NCI-H146 treated with DMSO at 0.1 percent for 48 hours (cell line): ENCODE results near the gene SMARCA2.

Experiments
- DNase-seq: peaks from one replicate; lab custom pipeline; 2025; ENCODE audit not compliant: unreplicated experiment; lab: John Stamatoyannopoulos, UW

SMARCA2 gene

DNA sequence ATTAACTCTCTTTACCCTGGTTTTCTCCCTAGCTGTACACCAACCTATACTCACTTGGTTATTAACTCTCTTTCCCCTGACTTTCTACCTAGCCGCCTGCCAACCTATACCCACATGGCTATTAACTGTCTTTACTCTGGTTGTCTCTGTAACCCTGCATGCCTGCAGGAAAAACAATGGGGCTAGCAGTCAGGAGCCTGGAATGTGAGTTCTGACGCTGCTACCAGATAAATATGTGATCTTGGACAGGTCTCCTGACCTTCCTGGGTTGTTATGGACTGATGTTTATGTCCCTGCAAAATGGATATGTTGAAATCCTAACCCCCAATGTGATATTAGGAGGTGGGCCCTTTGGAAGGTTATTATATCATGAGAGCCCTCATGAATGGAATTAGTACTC lies 119.2 kb downstream of the SMARCA2 start:
- DNase-seq = no peak

DNA sequence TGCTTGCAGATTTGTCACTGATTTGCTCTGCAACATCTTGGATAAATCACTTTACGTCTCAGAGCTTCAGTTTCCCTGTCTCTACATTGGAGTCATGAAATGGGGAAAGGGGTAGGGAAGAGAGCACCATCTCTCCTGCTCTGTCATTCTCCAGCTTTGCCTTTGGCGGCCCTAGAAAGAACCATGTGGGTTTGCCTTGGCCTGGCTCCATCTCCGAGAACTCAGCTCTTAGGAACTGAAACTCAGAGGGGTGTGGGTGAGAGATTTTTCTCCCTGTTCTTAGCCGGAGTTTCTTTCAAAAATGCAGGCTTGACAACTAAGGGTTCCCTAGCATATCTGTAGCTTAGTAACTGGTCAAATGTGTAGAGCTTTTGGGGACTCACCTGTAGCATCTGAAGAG lies 123.5 kb downstream of the SMARCA2 start:
- no peak for DNase-seq

DNA sequence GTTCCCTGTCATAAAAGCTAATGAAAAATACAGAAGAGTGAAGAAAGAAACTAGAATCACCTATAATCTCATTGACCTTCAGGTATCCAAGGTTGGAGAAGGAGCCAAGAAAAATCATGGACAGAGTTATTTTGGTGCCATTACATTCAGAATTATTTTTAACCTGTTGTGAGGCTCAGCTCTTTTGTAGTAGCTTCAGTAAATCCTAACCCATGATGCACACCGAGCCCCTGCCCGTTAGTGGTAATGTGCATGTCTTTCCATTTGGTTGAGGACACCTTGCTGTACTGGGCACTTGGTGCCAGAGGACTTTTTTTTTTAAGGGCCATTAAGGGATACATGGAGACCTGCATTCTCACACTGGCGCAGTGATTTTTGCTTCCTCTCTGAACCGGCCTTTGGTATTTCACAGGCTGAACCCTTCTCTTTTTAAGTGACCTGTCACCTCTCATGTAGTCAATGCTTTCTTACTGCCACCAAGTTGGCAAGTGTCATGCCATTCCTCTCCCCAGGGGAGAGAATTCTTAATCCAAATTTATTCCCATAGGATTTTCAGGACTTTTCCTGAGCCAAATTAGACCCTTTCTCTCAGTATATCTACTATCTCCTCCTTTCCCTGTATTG lies 125.6 kb downstream of the SMARCA2 start:
- DNase-seq = no peak

- DNase-seq = no peak
These were observed 127.1 kb downstream of the SMARCA2 start for GRCh38 chr9:2142212-2142611.

DNA sequence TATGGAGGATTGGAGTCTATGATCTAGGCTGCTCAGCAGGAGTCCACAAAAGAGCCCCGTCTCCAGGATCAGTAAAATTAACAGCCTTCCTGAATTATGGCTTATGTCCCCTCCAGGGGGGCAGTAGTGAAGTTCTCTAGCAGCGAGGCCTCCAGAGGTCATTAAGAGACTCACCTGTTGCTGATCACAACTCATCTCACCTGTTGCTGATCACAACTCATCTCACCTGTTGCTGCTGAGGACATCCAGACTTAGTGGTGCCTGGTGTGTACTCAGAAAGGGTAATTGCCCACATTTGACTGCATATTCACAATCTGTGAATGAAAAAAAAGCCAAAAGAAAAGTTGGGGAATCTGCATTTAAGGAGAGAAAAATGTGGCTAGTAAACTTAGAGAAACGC lies 129.5 kb downstream of the SMARCA2 start:
- DNase-seq = peak; percentile 14

DNA sequence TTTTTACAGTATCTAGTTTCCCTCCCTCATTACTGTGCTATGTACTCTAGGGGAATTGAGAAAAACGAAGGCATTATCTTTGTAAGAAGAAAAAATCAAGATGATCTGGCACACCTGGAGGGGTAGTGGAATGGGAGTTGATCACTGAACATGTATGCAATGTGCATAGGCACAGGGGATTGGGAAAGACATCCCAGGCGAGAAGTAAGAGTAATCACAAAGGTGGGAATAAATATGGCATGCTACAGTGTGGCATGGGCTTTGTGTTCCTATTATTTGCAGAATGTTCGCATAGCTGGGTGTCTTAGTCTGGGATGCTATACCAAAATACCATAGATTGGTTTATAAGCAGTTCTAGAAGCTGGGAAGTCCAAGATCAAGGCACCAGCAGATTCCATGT lies 130.6 kb downstream of the SMARCA2 start:
- DNase-seq = no peak

GRCh38 chr9:2146700-2147099 lies 131.6 kb downstream of the SMARCA2 start:
- peak; percentile 27 for DNase-seq

DNA sequence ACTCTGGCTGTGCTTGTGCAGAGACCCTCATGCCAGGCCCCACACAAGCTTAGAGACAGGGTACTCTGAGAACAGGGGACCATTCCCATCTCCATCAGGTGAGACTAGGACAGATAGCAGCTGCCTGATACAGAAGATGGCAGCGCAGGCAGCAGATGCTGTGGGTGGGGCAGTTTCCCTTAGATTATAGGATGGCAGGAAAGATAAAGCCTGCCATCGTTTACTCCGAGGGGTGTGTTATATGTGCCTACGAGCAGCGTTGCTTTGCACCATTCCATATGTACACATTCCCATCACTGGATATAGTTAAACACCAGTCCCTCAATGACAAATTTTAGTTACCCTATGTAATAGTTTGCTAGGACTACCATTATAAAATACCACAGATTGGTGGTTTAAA lies 135.2 kb downstream of the SMARCA2 start:
- DNase-seq = no peak

- no peak for DNase-seq
These were observed 136.0 kb downstream of the SMARCA2 start for GRCh38 chr9:2151171-2151570.

- DNase-seq = no peak
These were observed 138.0 kb downstream of the SMARCA2 start for GRCh38 chr9:2152966-2153629.

DNA sequence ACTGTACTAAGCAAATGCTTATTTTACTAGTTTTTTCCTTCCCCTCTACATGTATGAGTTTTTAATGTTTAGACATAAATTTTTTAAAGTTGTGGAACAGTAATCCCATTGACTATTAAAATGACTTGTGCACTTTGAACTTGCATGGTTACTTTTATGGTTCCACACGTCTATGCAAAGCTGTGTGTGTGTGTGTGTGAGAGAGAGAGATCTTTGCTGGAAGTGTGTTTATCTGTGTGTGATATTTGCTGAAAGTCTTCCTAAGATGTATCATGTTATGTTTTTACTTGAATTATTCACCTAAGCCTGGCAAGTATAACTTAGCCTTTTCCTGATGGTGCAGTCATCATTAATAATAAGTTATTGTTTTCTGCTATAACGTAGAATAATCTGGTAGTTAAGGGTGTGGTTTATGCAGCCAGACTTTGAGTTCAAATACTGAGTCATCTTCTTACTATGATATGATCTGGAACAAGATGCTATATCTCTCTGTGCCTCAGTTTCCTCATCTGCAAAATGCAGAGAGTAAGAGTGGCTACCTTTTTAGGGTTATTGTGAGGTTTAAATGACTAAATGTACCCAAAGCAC lies 138.6 kb downstream of the SMARCA2 start:
- no peak for DNase-seq

- DNase-seq = no peak
These were observed 139.6 kb downstream of the SMARCA2 start for GRCh38 chr9:2154731-2155130.

GRCh38 chr9:2155966-2156365 lies 140.8 kb downstream of the SMARCA2 start:
- no peak for DNase-seq

DNA sequence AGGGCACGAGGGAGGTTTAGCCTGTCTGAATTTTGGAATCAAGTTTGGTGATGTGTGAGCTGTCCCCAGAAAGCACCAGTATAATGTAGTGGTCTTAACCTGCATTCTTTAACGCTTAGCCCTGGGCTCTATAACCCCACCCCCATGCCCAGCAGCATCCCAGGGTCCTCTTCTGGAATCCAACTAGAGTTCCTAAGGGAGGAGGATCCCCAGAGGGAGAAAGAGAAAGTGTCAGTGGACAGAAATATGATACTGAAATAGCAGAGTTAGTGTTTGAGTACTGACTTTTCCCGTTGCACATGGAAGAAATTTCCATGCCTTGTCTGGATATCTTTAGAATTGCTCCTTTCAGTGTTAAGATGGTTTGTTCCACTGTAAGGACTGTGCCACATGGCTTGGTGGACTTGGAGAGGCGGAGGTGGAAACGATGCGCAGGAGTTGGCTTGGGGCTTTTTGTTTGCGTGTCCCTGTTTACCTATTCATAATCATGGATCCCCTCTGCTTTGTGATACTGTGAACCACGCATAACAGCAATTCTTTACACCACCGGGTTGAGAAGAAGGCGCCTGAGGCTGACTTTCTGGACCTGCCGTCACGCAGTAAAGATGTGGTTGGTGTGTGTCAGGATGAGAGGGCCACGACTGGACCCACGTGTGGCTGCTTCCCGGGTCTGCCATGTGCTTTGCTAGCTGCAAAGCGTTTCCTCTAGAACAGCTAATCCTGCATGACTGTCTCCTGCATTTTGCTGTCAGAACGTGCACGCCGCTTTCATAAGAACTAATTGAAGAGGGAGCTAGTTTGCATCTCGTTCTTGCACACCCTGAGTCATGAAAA lies 142.3 kb downstream of the SMARCA2 start:
- peak; percentile 73 for DNase-seq

DNA sequence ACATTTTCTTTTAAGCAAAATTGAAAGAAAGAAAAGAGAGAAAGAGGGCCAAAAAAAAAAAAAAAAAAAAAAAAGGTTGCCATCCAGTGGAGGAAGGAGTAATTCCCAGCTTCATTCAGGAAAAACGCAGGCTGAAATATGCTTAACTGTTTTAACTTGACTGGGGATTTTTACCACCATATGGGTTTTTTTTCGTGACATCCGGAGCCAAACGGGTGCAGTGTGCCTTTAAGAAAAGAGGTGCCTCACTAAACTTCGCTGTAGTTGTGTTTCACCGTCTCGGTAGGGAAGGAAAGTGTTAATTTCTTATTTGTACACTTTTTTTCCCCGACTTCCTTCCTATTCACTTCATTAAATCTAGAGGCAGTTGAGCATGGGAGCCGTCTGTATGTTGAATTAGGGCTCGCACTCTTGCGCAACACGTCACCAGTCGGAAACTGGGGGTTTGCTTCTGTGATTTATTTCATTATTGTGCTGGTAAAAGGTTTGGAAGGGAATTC lies 143.0 kb downstream of the SMARCA2 start:
- DNase-seq = peak; percentile 73

- no peak for DNase-seq
These were observed 143.8 kb downstream of the SMARCA2 start for GRCh38 chr9:2158766-2159430.

GRCh38 chr9:2159521-2160454 lies 144.6 kb downstream of the SMARCA2 start:
- DNase-seq = peak; percentile 71

DNA sequence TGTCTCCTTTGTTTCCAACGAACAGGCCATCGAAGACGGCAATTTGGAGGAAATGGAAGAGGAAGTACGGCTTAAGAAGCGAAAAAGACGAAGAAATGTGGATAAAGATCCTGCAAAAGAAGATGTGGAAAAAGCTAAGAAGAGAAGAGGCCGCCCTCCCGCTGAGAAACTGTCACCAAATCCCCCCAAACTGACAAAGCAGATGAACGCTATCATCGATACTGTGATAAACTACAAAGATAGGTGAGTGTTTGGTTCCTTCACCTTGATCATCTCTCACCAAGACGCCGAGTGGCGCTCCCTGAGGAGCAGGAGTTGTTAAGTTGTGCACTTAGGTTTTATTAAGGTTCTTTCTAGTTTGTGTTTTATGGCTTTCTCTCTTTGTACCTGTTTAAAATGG lies 146.5 kb downstream of the SMARCA2 start:
- no peak for DNase-seq

DNA sequence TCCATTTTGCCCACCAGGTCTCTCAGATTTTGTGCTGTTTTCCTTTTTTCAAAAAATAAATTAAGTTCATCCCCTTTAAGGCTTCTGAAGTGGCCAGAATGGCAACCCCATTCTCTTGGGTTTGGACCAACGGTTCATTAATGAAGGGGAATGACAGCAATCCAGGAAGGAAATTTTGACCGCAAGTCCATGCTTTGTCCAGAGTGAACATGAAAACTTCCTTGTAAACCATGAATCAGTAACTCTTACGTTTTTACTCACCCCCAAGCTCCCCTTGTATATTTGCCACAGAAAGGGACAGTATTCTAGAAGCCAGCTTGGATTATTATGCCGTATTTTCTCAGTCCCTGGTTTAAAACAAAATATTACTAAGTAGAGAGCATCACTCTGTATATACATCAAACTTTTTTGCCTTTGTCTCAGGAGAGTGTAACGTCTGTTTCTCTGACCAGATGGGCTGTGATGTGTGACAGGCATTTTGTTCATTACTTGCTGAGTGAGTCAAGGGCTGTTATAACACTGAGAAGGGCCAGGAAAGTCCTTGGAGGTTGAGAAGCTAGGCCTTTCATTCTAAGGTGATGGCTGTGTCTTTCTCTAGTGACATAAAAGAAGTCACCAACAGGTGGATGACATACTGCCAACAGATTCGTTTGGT lies 148.2 kb downstream of the SMARCA2 start:
- DNase-seq = no peak
